Astrocyte of the hippocampus (primary cell): ENCODE measurements around the gene FLII.

ENCODE experiments used
- DNase-seq: peaks from one replicate; pipeline ENCODE4 v3.0.0; 2011; ENCODE audit warnings: low read depth, low spot score

FLII gene

GRCh38 chr17:18245038-18245776, 13.3 kb downstream of the FLII start:
- DNase-seq, result no peak

GRCh38 chr17:18241229-18241871, 17.2 kb downstream of the FLII start:
- DNase-seq, result no peak

- no peak for DNase-seq
Observed at GRCh38 chr17:18240449-18240848, 18.1 kb downstream of the FLII start.

GRCh38 chr17:18238299-18238698, 20.2 kb downstream of the FLII start:
- no peak for DNase-seq

GRCh38 chr17:18237461-18237860, 21.1 kb downstream of the FLII start:
- no peak for DNase-seq

- no peak for DNase-seq
Observed at GRCh38 chr17:18236494-18236893, 22.0 kb downstream of the FLII start.

- DNase-seq, result peak; percentile 90
Observed at GRCh38 chr17:18235743-18236256, 22.7 kb downstream of the FLII start.

- DNase-seq, result no peak
Observed at GRCh38 chr17:18234853-18235380, 23.6 kb downstream of the FLII start.

- no peak for DNase-seq
Observed at GRCh38 chr17:18233803-18234518, 24.6 kb downstream of the FLII start.

- no peak for DNase-seq
Observed at GRCh38 chr17:18231164-18231563, 27.4 kb downstream of the FLII start.

GRCh38 chr17:18230288-18231141, 28.0 kb downstream of the FLII start:
- DNase-seq, result no peak

- no peak for DNase-seq
Observed at GRCh38 chr17:18229771-18230170, 28.8 kb downstream of the FLII start.

- no peak for DNase-seq
Observed at GRCh38 chr17:18229254-18229653, 29.3 kb downstream of the FLII start.

- DNase-seq, result no peak
Observed at GRCh38 chr17:18228176-18228682, 30.3 kb downstream of the FLII start.

GRCh38 chr17:18227635-18228034, 30.9 kb downstream of the FLII start:
- no peak for DNase-seq

- peak; percentile 29 for DNase-seq
Observed at GRCh38 chr17:18226284-18226945, 32.1 kb downstream of the FLII start.

- DNase-seq, result no peak
Observed at GRCh38 chr17:18225642-18226283, 32.8 kb downstream of the FLII start.

- DNase-seq, result peak; percentile 99
Observed at GRCh38 chr17:18225121-18225641, 33.4 kb downstream of the FLII start, which contains the start of gene LLGL1. LLGL1 (plus strand) TSS chr17:18225635; CDS start chr17:18225683, 48 bp downstream.

- DNase-seq, result peak; percentile 46
Observed at GRCh38 chr17:18224387-18225120, 34.0 kb downstream of the FLII start.
